NCI-H2029 (cell line): ENCODE data around the gene KIF13A.
"Not testable (repeated sequence)": the region's sequence is repeated elsewhere in the genome, so short reads cannot be mapped to it uniquely, and the experiment has no call there.

Experiments
- DNase-seq: peaks from one replicate; lab custom pipeline; 2025; lab: John Stamatoyannopoulos, UW

KIF13A gene

DNA sequence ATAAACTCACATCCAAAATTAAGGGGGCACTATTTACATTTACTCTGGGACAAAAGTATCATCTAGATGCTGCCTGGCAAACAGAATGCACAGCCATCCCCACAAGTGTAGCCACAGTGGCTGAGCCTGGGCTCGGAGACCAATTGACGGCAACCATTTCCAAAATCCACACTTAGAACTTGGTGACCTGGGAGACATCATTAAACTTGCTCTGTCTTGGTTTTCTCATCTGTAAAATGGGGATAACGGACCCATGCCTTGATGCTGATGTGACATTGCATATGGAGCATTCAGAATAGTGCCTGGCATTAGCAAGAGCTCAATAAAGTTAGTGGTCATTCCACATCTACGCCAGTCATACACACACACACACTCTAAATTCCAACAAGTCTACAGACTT, 140.7 kb downstream of the KIF13A start:
- DNase-seq, result no peak

DNA sequence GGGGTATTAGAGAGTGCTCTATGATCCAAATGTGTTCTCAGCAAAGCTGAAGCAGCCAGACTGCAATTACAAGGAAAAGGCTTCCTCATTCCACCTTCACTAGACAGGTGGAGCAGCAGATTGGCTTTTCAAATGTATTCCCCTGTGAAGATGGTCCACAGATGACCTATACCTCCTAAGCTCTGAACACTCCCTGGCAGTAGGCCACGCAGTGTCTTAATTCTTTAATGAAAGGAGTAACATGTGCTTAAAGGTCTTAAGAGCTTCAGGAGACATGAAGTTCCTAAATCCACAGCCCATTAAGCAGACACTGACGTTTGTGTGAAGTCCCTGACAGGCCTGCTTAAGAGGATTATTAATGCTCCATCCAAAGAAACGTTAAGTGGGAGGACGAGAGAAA, 141.8 kb downstream of the KIF13A start:
- no peak for DNase-seq

DNA sequence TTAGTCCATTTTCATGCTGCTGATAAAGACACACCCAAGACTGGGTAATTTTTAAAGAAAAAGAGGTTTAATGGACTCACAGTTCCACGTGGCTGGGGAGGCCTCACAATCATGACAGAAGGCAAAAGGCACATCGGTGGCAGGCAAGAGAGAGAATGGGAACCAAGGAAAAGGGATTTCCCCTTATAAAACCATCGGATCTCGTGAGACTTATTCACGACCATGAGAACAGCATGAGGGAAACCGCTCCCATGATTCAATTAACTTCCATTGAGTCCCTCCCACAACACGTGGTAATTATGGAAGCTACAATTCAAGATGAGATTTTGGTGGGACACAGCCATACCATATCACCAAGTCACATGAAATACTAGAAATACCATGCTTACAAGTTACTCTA, 142.5 kb downstream of the KIF13A start:
- DNase-seq, result not testable (repeated sequence)

DNA sequence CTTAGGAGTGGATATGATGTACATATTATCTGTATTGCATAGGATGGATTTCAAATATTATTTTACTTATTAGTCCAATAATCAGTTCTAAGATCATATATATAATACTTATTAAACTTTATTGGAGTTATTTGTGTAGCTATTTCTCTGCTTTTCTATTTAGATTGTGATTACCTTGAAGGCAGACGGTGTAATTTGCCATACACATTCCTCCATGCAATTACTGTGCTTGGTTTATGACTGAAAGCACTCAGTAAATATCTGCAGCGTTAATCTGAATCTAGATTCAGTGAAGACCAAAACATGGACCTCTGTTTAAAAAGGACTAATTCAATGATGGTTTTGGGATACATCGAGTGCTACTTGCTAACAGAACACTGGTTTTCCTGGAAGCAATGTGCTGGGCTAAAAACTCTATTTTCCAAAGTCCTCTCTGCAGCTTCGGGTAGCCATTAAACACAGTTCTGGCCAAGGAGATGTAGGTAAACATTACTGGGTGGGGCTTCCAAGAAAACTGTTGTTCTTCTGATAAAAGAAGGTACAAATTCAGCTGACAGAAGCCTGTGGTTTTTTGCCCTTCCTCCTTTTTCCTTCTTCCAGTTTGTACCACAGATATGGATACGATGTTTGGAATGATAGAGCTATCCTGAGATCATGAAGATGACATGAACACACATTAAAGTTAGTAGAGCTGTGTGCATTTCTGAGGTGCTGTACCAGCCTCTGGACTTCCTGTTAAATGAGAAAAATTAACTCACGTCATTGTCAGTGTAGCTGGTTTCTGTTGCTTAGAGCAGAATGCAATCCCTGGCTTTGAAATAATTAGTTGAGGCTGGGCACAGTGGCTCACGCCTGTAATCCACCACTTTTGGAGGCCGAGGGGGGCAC, 144.3 kb downstream of the KIF13A start:
- DNase-seq, result no peak

DNA sequence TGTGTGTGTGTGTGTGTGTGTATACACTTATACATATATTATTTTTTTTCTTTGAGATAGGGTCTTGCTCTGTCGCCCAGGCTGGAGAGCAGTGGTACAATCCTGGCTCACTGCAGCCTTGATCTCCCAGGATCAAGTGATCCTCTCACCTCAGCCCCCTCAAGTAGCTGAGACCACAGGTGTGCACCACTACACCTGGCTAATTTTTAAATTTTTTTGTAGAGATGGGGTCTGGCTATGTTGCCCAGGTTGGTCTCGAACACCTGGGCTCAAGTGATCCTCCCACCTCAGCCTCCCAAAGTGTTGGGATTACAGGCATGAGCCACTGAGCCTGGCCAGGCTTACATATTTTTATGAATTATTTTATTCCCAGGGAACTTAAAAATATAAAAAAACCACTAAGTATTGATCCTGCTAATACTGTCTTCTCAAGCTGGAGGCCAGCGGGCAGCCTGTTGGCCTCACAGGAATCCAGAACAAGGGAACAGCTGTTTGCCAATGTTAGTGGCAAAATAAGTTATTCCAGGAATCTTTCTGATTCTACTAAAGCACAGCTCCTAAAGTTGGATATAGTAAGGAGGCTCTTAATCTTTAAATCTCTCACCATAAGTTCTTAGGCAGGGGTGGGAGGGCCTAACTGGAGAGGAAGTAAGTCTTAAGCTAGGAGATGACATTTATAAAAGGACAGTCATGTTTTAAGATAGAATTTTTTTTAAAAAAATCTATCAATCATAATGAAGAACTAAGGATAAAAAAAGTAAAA, 145.2 kb downstream of the KIF13A start:
- no peak for DNase-seq

DNA sequence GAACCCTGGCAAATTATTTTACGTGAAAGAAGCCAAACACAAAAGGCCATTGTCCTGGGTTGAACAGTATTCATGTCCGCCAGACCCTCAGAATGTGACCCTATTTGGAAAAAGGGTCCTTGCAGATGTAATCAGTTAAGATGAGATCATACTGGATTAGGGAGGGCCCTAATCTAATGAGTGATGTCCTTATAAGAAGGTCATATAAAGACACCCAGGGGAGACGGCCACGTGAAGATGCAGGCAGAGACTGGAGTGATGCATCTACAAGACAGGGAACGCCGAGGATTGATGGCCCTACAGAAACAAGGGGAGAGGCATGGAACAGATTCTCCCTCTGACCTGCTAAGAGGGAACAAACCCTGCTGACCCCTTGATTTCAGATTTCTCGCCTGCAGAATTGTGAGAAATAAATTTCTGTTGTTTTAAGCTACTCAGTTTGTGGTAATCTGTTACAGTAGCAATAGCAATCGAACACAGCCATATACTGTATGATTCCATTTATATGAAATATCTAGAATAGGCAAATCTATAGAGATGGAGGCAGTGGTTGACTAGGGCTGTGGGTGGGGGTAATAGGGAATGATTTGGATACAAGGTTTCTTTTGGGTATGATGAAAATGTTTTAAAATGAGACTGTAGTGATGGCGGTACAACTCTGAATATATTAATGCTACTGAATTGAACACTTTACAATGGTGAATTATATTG, 147.8 kb downstream of the KIF13A start:
- no peak for DNase-seq

DNA sequence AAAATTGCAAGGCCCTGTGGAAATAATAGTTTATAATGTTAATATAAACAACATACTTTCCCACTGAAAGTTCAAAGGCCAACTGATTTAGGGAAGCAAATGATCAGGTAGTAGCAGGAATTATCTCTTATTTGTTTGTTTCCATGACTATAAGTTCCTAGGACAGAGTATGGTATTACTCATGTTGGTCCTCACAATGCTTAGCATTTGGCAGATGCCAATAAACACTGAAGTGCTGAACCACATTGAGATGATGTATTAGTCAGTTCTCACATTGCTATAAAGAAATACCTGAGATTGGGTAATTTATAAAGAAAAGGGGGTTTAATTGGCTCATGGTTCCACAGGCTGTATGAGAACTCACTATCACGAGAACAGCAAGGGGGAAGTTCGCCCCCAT, 151.1 kb downstream of the KIF13A start:
- no peak for DNase-seq

DNA sequence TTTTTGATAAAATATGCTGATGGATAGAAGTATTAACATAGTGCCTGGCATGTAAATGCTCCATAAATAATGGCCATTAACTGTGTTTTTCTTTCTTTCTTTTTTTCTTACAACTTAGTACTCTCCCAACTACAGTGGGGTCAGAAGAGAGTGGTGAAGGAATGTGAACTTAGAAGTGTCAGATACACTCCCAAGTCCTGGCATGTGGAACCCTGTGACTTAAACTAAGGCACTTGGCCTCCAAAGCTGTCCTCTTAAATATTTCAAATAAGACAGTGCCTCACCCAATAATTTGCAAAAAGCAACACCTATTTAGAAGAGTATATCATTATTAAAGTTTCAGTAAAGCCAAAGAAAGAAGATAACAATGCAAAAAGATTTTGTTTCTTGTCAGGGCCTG, 151.7 kb downstream of the KIF13A start:
- no peak for DNase-seq

DNA sequence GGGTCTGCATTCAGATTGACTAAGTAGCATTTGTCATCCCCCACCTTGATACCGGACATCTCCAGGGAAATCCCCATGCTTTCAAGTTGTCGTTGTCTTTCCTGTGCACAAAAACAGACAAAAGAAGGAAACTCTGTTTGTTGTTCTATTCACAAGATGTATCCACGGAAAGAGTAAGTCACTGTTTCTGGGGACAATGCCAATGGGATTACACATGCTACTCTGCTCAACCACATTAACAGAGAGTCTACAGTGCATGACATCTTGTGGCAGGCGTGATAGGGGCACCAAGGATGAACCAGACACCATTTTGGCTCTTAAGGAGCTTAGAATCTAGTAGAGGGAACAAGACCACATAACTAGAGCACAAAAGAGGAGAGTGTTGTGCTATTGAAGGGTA, 156.3 kb downstream of the KIF13A start:
- no peak for DNase-seq

DNA sequence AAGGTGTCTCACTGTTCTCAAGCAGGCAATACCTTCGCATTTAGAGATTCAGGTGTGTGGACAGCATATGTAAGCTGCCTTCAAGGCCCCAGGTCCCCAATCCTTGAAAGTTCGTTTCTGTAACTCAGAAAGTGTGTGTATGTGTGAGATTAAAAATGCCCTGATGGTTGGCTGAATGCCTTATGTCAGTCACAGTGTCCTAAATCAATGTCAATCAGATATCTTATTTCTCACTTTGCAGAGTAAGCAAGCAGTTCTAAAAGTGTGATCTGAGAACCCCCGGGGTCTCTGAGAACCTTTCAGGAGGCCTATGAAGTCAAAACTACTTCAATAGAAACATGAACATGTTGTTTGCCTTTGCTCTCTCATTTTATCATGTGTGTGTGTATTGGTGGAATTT, 157.5 kb downstream of the KIF13A start:
- no peak for DNase-seq

DNA sequence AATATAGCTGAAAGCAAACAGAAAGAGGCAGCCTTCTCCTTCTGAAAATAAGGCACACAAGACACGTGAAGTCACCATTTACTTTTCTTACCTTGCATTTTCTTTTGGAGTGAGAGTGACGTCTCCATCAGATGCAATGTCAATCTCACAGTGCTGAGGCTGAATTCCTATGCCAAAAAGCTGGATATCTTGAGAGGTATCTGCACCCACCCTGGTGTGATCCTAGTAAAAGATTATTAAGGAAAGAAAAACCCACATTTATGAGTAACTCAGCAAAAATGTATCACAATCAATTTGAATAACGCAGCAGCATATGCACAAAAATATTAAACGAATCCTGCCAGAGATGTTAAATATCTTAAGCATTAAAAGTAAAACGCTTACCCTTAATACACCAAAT, 159.3 kb downstream of the KIF13A start:
- no peak for DNase-seq

DNA sequence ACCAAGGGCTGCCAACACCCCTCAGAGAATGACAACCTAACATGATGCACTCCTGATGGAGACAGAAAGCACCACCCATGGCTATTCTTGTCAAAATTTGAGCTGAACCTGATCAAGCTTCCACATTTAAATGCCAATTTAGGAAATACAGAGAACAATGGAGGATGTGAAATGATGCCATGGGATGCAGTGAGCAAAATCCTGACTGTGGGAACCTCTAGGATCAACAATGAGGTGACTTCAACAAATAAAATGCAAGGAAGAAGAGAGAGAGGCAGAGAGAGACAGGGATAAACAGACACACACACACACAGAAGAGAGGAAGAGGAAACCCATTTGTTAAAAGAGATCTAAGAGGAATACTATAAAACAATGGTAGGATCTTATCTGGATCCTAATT, 161.1 kb downstream of the KIF13A start:
- DNase-seq, result no peak

DNA sequence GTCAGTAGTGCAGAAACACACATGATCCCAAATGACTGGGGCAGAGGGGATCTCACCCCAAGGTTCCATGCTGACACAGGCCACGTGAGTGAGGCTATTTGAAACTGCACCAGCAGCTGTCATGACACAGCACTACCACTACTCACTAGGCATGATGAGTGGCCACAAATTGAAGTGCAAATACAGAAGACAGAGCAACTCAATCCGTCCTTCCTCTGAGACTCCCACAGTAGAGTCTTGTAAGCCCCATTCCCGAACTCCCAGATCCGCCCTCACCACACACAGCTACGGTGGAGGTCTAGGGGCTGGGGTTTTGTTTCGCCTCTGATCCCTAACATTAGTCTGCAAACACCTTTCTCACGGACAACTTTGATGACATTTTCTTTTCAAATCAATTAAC, 167.4 kb downstream of the KIF13A start:
- no peak for DNase-seq

DNA sequence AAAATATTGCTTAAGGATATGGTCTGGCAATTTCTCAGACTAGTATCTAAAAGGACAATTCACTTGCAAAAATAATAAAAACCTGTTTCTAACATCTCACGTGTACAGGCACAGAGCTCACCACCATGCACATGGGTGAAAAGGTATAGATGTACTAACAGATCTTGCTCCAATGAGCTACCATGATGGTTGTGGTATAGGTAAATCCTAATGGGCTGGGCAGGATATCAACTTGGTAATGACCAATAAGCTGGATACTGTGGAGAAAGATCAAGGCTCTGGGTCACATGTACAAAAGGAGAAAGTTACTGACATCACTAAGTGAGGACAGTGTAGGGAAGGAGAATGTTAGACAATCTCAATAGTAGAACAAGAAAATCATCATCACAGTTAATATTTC, 169.7 kb downstream of the KIF13A start:
- no peak for DNase-seq

DNA sequence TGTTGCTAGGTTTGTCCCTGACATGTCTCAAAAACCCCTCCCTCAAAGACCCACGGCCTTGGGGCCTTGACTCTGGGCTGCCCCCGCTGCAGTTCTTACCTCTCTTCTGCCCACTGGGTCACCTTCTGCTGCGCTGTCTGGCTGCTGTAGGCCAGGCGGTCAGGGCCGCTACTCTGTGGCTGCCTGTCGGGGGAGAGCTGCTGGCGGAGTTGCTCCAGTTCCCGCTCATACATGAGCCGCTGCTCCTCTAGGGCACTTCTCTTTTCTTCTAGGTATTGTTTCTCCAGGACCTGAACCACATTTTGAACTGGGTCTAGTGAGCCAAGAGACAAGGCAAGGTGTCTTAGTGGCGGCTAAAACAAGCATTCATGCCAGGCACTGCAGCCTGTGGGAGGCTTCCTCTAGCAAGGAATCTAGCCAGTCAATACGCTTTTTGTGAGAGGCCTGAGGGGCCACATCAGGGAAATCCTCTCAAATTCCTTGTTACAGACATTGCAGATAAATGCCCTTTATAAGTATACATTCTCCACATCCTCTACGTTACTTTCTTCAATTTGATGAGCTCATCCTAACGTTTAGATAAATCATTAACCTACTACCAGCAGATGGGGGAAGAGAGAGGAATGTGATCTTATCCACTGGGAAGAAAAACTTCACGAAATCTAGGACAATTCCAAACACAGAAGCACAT, 170.4 kb downstream of the KIF13A start:
- no peak for DNase-seq

DNA sequence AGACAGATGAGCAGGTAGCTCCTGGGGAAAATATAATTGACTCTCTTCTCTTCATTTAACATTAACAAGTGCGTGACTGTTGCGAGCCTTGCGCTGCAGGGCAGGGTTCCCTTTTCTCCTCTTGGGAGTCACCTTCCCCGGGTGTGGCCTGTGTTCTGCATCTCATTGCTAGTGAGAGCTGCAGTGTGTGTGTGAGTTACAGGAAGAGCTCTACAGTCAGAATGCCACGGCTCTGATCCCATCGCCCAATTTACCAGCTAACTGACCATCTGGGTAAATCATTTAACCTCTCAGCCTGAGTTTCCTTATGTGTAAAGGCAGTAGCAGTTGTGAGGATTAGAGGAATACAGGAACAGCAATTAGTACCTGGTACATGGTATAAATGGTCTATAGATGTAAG, 173.9 kb downstream of the KIF13A start:
- no peak for DNase-seq

DNA sequence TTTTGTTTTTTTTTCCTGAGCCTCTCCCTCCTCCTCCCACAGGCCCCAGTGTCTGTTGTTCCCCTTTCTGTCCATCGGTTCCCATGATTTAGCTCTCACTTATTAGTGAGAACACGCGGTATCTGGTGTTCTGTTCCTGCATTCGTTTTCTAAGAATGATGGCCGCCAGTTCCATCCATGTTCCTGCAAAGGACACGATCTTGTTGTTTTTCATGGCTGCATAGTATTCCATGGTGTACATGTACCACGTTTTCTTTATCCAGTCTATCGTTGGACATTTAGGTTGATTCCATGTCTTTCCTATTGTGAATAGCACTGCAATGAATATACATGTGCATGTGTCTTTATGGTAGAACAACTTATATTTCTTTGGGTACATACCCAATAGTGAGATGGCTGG, 175.1 kb downstream of the KIF13A start:
- no peak for DNase-seq

DNA sequence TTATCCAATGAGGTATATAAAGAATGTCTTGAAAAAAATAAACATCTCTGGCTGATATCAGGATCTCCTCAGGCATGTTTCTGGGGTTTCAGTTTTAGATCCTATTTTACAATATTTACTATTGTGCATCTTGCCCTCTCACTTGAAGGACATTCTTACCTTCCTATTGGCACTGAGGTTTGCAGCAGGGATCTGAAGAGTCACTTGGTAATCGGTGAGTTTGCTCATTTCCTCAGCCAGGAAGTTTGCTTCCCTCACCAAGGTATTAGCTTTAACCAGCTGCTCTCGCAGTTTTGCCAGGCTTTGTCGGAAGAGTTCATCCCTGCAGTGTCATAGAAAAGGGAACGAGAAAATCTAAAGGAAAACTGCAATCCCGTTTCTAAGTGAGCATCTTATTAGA, 178.8 kb downstream of the KIF13A start:
- no peak for DNase-seq

DNA sequence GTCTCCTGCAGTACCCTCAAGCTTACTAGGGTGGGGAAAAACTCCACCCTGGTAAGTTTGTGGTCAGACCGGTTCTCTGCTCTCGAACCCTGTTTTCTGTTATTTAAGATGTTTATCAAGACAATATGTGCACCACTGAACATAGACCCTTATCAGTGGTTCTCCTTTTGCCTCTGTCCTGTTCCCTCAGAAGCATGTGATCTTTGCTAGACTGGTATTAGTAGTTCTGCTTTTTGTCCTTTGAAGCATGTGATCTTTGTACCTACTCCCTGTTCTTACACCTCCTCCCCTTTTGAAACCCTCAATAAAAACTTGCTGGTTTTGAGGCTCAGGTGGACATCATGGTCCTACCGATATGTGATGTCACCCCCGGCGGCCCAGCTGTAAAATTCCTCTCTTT, 180.0 kb downstream of the KIF13A start:
- DNase-seq, result not testable (repeated sequence)

DNA sequence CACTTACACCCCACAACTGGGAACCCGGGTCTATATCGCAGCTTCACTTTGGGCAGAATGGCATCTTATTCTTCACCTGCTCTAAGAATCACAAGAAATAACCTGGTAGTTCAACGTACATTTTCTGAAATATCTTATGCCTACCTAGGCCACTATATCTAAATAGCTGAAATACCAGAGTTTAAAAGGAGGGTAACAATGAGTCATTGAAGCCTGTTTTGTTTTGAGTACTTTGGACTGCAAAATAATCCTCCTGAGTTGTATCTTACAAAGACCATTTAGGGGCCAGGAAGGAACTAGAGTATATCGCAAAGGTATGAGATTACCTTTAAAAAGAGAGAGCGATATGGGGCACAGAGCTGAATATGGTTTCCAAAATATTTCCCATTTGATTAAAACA, 184.0 kb downstream of the KIF13A start:
- DNase-seq, result no peak

DNA sequence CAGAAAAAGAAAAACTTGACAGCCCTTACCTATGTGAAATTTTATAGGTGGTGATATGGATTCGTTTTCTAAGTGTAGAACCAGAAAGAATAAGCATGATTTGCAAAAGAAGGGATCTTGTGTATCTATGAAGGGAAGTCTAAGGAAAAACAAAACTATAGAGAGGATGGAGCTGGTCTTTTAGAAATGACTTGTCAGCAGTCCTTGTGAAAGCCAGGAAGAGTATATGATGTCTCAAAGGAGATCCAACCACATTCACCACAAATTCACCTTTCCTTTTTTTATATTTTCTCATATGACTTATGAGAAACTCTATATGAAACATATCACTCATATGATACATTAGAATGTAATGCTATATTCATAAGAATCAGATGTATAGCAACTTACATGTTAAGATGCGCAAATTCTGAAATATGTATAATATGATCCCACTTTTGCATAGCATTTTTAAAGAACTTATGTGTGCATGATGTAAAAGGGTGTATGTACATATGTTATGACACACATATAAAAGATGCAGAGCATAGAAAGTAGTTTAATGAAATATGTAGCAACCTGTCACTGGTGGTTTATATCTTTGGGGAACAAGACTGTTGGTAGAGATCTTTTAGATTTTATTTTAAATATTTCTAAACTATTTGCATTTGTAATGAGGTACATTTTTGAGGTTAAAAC, 188.8 kb downstream of the KIF13A start:
- DNase-seq, result no peak

DNA sequence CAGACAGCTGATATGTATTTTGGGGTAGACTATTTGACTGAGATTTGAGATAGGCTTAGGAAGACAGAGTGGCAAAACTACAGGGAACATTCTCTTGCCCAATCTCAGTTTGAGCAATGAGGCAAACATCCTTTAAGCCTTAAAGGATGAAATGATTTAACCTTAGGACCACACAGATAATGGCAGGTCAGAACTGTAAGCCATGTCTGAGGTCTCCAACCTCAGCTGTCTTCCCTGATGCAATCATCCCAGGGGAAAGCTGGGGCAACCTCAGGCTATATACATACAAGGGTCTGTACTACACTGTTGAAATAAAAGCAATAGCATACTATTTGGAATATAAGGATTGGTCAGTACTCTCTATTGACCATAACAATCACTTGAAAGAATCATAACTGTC, 196.9 kb downstream of the KIF13A start:
- no peak for DNase-seq
